Neutrophil (primary cell): ENCODE measurements around the gene PRR35.

Experiments used
- H3K27ac ChIP-seq: fragments of 200-600 bp; sonication (generic); 2 replicates; pipeline ENCODE4 v1.5.1; 2016; ENCODE audit warnings: mild to moderate bottlenecking, moderate library complexity
- H3K27me3 ChIP-seq: fragments of 200-600 bp; sonication (generic); 2 replicates; pipeline ENCODE4 v1.6.0; 2016; ENCODE audit warnings: mild to moderate bottlenecking
- H3K36me3 ChIP-seq: fragments of 200-600 bp; sonication (generic); 2 replicates; pipeline ENCODE4 v1.5.1; 2017
- H3K4me1 ChIP-seq, 2 experiments: fragments of 200-600 bp in 1 of 2; sonication (generic) in 1 of 2; 1 replicate in 1 of 2; 2 replicates in 1 of 2; pipeline versions ENCODE4 v1.5.1 to v1.6.1; 2013 to 2016; ENCODE audit warnings: low read depth in 1 of 2, low read length in 1 of 2, mild to moderate bottlenecking in 1 of 2, moderate library complexity in 1 of 2; ENCODE audit not compliant: control insufficient read depth in 1 of 2, insufficient read depth in 1 of 2
- H3K4me3 ChIP-seq, 2 experiments: fragments of 200-600 bp in 1 of 2; sonication (generic) in 1 of 2; 1 replicate in 1 of 2; 2 replicates in 1 of 2; pipeline ENCODE4 v1.5.1; 2013 to 2016; ENCODE audit warnings: low read depth in 1 of 2, low read length in 1 of 2, mild to moderate bottlenecking in 1 of 2, moderate library complexity in 1 of 2
- H3K9me3 ChIP-seq: fragments of 200-600 bp; sonication (generic); 2 replicates; pipeline ENCODE4 v1.5.1; 2016
- CTCF ChIP-seq: fragments of 200-600 bp; sonication (generic); IDR thresholded peaks from 2 replicates; pipeline ENCODE4 v1.5.1; 2016; ENCODE audit warnings: antibody characterized with exemption

The PRR35 gene

DNA sequence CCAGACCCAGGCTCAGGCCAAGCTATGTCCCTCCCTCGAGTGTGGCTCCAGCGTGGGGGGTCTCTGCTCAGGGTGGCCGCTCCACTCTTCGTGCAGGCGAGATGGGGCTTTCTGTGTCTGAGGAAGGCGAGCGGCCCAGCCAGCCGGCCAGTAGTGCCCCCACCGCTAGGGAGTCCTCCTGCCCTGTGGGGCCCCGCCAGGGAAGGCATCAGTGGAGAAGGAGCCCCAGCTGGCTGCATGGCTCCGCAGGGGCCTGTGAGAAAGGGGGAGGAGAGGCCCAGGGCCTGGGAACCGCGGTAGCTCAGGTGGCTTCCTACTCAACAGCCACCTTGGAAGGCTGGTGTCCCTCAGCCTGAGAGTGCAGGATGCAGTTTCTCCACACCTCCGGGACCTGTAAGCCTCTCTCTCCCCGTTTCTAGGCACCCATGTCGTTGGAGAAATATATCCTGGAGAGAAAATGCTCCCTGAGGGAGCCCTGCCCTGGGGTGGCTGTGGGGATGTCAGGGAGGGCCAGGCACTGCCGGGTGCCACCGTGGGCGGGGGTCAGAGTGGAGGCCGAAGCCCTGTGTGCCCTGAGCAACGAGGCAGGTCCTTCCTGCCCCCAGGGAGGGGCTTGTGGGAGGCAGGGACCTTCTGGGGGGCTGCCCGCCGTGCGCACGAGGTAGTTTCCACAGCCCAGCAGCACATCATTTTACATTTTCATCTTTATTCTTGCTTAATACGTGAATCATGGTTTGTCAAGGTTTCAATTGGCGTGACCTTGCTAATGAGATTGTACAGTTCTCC, 12.9 kb downstream of the PRR35 start:
- no peak for TF ChIP-seq CTCF
- Histone ChIP-seq H3K27me3 (no peaks in the 10 kb centered on the region), H3K27ac (no peak overlapping the region), H3K4me1 (peaks cover 21 to 30% of the 10 kb centered on the region in 2 experiments), H3K36me3 (peaks cover 15% of the 10 kb centered on the region), H3K9me3 (no peaks in the 10 kb centered on the region), H3K4me3 (no peak overlapping the region)

DNA sequence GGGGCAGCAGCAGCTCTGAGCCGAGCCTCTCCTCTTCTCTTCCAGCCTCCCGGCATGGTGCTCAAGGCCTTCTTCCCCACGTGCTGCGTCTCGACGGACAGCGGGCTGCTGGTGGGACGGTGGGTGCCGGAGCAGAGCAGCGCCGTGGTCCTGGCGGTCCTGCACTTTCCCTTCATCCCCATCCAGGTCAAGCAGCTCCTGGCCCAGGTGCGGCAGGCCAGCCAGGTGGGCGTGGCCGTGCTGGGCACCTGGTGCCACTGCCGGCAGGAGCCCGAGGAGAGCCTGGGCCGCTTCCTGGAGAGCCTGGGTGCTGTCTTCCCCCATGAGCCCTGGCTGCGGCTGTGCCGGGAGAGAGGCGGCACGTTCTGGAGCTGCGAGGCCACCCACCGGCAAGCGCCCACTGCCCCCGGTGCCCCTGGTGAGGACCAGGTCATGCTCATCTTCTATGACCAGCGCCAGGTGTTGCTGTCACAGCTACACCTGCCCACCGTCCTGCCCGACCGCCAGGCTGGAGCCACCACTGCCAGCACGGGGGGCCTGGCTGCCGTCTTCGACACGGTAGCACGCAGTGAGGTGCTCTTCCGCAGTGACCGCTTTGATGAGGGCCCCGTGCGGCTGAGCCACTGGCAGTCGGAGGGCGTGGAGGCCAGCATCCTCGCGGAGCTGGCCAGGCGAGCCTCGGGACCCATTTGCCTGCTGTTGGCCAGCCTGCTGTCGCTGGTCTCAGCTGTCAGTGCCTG, 14.0 kb downstream of the PRR35 start:
- Histone ChIP-seq H3K4me1 (peaks cover 27 to 33% of the 10 kb centered on the region in 2 experiments), H3K27me3 (no peaks in the 10 kb centered on the region), H3K9me3 (no peaks in the 10 kb centered on the region), H3K4me3 (no peak overlapping the region), H3K27ac (no peak overlapping the region), H3K36me3 (peaks cover 15% of the 10 kb centered on the region)
- no peak for TF ChIP-seq CTCF

GRCh38 chr16:575354-576196, 15.4 kb downstream of the PRR35 start:
- Histone ChIP-seq H3K27me3 (no peaks in the 10 kb centered on the region), H3K36me3 (peaks cover 15% of the 10 kb centered on the region), H3K27ac (no peak overlapping the region), H3K4me1 (peaks cover 18 to 25% of the 10 kb centered on the region in 2 experiments), H3K9me3 (no peaks in the 10 kb centered on the region), H3K4me3 (no peak overlapping the region)
- no peak for TF ChIP-seq CTCF

DNA sequence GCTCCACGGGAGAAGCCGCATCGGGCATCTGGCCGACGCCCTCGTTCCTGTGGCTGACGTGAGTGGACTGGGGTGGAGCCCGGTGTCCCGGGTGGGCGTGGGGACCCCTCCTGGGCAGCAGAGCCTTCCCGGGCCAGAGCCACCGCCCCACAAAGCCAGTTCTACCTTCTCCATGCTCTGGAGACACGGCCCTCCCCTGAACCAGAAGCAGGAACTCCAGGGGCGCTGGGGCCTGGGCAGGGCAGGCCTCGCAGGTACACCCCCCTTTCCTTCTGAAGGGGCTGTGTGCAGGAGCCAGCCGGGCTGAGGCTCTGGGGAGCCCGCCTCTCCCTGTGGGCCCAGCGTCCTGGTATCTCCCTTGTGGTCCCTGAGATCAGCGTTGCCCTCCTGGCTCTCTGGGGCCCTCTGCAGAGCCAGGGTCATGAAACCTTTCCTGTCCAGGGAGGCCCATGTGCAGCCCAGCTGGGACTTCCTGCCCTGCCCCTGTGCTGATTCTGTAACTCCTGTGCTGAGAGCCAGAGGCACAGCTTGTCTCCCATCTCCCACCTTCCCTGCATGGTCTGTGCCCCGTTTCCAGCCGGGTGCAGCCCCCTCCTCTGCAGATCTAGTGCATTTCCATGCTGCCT, 16.1 kb downstream of the PRR35 start:
- no peak for TF ChIP-seq CTCF
- Histone ChIP-seq H3K27me3 (no peaks in the 10 kb centered on the region), H3K36me3 (peaks cover 18% of the 10 kb centered on the region), H3K4me3 (no peak overlapping the region), H3K4me1 (peaks cover 14 to 17% of the 10 kb centered on the region in 2 experiments), H3K9me3 (no peaks in the 10 kb centered on the region), H3K27ac (no peak overlapping the region)

DNA sequence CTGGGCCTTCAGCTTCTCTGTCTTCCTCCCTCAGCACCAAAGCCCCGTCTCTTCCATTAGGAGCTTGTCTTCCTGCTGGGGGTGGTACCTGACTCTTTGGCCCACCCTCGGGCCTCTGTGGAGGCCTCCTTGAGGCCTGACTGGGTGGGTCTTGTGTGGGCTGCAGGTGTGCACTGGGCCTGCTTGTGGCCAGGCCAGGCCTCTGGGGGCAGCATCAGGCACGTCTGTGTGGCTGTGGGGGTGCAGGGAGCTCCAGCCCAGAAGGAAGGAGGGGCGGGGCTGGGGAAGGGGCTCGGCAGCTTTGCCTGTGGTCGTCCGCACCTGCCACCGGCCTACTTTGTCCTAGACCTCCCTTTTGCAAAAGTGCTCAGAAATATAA, 16.6 kb downstream of the PRR35 start:
- no peaks in the 10 kb centered on the region for H3K27me3 ChIP-seq
- no peaks in the 10 kb centered on the region for H3K9me3 ChIP-seq
- peaks cover 14 to 15% of the 10 kb centered on the region in 2 experiments for H3K4me1 ChIP-seq
- H3K4me3 ChIP-seq, result no peak overlapping the region
- peaks cover 18% of the 10 kb centered on the region for H3K36me3 ChIP-seq
- TF ChIP-seq CTCF, result no peak
- H3K27ac ChIP-seq, result no peak overlapping the region
